Measurements from ENCODE around the gene HLCS. TPM values are rescaled to one million over a fixed set of nuclear protein-coding genes. Genes with fewer than 3 reads are reported as not detected.

HLCS gene
- total and polyA plus RNA-seq, 2 of the 8 experiments (the other 6 are each of a cell fraction or from before 2014, with no cell fraction given): 4.7 to 12.2 TPM

DNA sequence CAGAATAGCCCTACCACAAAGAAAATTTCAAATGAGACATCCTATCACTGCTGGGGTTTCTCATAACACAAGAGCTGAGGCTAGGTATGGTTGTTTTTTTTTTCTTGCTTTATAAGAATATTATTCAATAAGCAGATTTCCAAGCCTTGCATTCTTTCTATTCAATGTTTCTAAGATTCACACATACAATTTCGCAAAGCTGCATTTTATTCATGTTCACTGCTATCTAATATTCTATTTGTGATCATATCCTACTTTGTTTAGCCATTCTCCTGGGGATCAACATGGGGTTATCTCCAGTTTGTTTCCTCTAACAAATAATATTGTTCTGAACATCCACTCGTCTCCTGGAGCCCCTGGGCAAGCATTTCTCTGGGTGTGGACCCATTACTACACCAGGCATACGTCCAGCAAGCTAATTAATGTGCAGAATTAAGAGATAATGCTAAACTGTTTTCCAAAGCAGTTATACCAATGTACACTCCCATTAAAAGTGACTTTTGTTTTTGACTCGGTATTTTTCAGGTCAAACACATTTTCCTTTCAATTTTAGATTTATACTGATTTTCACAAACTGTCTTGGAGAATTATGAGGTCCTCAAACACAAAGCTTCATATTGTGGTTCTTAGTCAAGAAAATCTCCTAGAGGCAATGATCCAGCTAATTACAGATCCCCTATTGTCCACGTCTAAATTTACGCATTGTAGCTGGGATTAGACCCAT, 15.7 kb upstream of the HLCS start:
- no peaks in the 10 kb centered on the region for H3K79me2 ChIP-seq (ENCODE audit: control insufficient read depth in 1 of 2, insufficient read depth in 2 of 2, low read length in 2 of 2)
- H3K27me3 ChIP-seq (replicated peaks in 1 of 4; ENCODE audit: control insufficient read depth in 3 of 4, extremely low read depth in 1 of 4, insufficient read depth in 3 of 4, low read length in 3 of 4): peaks cover 0 to 15% (median 6%) of the 10 kb centered on the region in 4 experiments; a peak in 5 of 7 replicates

More for the DNA sequence above, 15.7 kb upstream of the HLCS start:
- peaks cover 10% of the 10 kb centered on the region; the same call in 1 of the 2 replicates for H3K23me2 ChIP-seq (ENCODE audit: low read depth, low read length)
- H2BK20ac ChIP-seq (ENCODE audit: low read length): no peak overlapping the region
- H2BK120ac ChIP-seq (replicated peaks; ENCODE audit: low read depth, low read length): no peak overlapping the region
- no peak overlapping the region for H3K4me2 ChIP-seq (ENCODE audit: insufficient read depth in 1 of 2, low read depth in 2 of 2, low read length in 2 of 2)
- no peak overlapping the region for H3K27ac ChIP-seq (ENCODE audit: low read depth, low read length)
- H2BK5ac ChIP-seq (ENCODE audit: low read depth, low read length): no peak overlapping the region
- H3K56ac ChIP-seq (replicated peaks; ENCODE audit: insufficient read length, low read depth, low read length): no peak overlapping the region
- H3K79me1 ChIP-seq (ENCODE audit: low read depth, low read length): no peaks in the 10 kb centered on the region
- no peak overlapping the region for H2BK12ac ChIP-seq (ENCODE audit: low read depth, low read length)
- H3K14ac ChIP-seq (ENCODE audit: insufficient read length): no peak overlapping the region
- H3K4ac ChIP-seq (replicated peaks; ENCODE audit: insufficient read length, low read depth, low read length): no peak overlapping the region
- H4K91ac ChIP-seq (replicated peaks; ENCODE audit: insufficient read length, low read length): no peak overlapping the region
- no peak overlapping the region for H3K18ac ChIP-seq (ENCODE audit: extremely low read depth, low read length)
- H4K8ac ChIP-seq (ENCODE audit: extremely low read depth, insufficient read depth, low read length): no peak overlapping the region
- 68% methylated on average over 6 of the region's 6 CpGs; no CpG with 5 or more reads in 1 of the 2 experiments for WGBS, 2 experiments (ENCODE audit: extremely low coverage in 1 of 2, insufficient coverage in 1 of 2, insufficient read length in 1 of 2, insufficient replicate concordance in 2 of 2, low coverage in 1 of 2, low lambda C conversion rate in 2 of 2, missing lambda C conversion rate in 1 of 2)
- H2AFZ ChIP-seq (ENCODE audit: low read length): no peak overlapping the region
- H3K36me3 ChIP-seq (ENCODE audit: control insufficient read depth in 2 of 4, insufficient read depth in 4 of 4, low read length in 3 of 4): no peaks in the 10 kb centered on the region
- no peaks in the 10 kb centered on the region for H4K20me1 ChIP-seq (replicated peaks in 1 of 2; ENCODE audit: control insufficient read depth in 1 of 2, insufficient read depth in 2 of 2, low read length in 2 of 2)
- no peak overlapping the region for H2AK5ac ChIP-seq (ENCODE audit: low read depth, low read length)
- H3K4me3 ChIP-seq (ENCODE audit: extremely low read depth in 1 of 4, insufficient read depth in 2 of 4, low read depth in 3 of 4, low read length in 4 of 4): no peak overlapping the region
- CTCF ChIA-PET (ENCODE audit: partially characterized antibody): interaction anchor here (0.8 to 2.0 kb wide), 5 partner anchors 11 to 58 kb away, joined by 3 to 5 read pairs (median 4); partner anchors contain the start of gene RIPPLY3
- H3K4me1 ChIP-seq (replicated peaks in 1 of 4; ENCODE audit: control insufficient read depth in 3 of 4, insufficient read depth in 4 of 4, low read length in 3 of 4): peaks cover 1 to 5% (median 3%) of the 10 kb centered on the region in 4 experiments; a peak in 6 of 7 replicates
- H3K23ac ChIP-seq (ENCODE audit: insufficient read length): no peak overlapping the region
- DNase-seq (ENCODE audit: low read depth in 1 of 2, low spot score in 2 of 2): no peak
- TF ChIP-seq TAF7 (optimal IDR thresholded peaks at IDR 0.05; ENCODE audit: borderline replicate concordance, low read depth, low read length) (no peak), SIX5 (IDR thresholded peaks at IDR 0.05; ENCODE audit: low read depth, low read length) (no peak), SIN3A (conservative IDR thresholded peaks at IDR 0.05 in 1 of 2, IDR thresholded peaks at IDR 0.05 in 1 of 2; ENCODE audit: low read depth in 1 of 2, low read length in 2 of 2) (no peak), GABPA (IDR thresholded peaks at IDR 0.05; ENCODE audit: borderline replicate concordance, insufficient read depth, low read length) (no peak), RAD21 (IDR thresholded peaks at IDR 0.05 in 1 of 2, conservative IDR thresholded peaks at IDR 0.05 in 1 of 2; ENCODE audit: low read depth in 2 of 2, low read length in 2 of 2) (no peak), SIRT6 (IDR thresholded peaks at IDR 0.05; ENCODE audit: low read length) (no peak), CREB1 (IDR thresholded peaks at IDR 0.05) (no peak), POLR2A (IDR thresholded peaks at IDR 0.05; ENCODE audit: control extremely low read depth in 1 of 2, low read depth in 2 of 2, low read length in 2 of 2) (no peak), SP2 (IDR thresholded peaks at IDR 0.05; ENCODE audit: low read length) (no peak)
- no peak overlapping the region for H2BK15ac ChIP-seq (ENCODE audit: low read length)
- POLR2A ChIA-PET (ENCODE audit: partially characterized antibody): interaction anchor here (1.2 kb wide), 1 partner anchor 16 kb away, joined by 3 read pairs; the partner anchor contains the start of gene HLCS
- no peak overlapping the region for H3K9ac ChIP-seq (replicated peaks in 1 of 4; ENCODE audit: extremely low read depth in 1 of 4, low read depth in 3 of 4, low read length in 3 of 4)
- H3K9me3 ChIP-seq (ENCODE audit: insufficient read depth in 2 of 2, low read depth in 1 of 2, low read length in 1 of 2): no peaks in the 10 kb centered on the region
- no peak for FAIRE-seq
- no peak overlapping the region for H4K5ac ChIP-seq (ENCODE audit: insufficient read length, low read depth, low read length)

Measured in H1 (cell line).